ENCODE data around the gene GSTM2. TPM values are rescaled to one million over a fixed set of nuclear protein-coding genes. Genes with fewer than 3 reads are reported as not detected.

The GSTM2 gene
- total and polyA plus RNA-seq, 2 donors (not counting 1 experiment from before 2014, with no cell fraction given): 42.9 to 94.4 TPM

GRCh38 chr1:109717729-109718128 lies 49.9 kb downstream of the GSTM2 start:
- ATAC-seq (ENCODE audit: low read depth) (no peak), DNase-seq (no peak)
- Histone ChIP-seq H3K9ac (ENCODE audit: low read length) (no peak overlapping the region), H3K27me3 (replicated peaks in 1 of 4; ENCODE audit: control extremely low read depth in 1 of 4, control insufficient read depth in 3 of 4, insufficient read depth in 4 of 4, low read length in 3 of 4) (peaks cover 0 to 3% (median 0%) of the 10 kb centered on the region in 4 experiments), H3K27ac (ENCODE audit: low read length in 2 of 2) (no peak overlapping the region), H3K4me2 (replicated peaks; ENCODE audit: low read depth, low read length, poor library complexity, severe bottlenecking) (no peak overlapping the region), H3K4me3 (ENCODE audit: control extremely low read depth in 1 of 5, extremely low read depth in 1 of 5, insufficient read depth in 1 of 5, low read depth in 2 of 5, low read length in 4 of 5) (no peak overlapping the region), H3K9me3 (ENCODE audit: control extremely low read depth in 1 of 3, control insufficient read depth in 2 of 3, insufficient read depth in 1 of 3, low read length in 2 of 3) (no peaks in the 10 kb centered on the region), H2AFZ (ENCODE audit: insufficient read depth, low read depth, low read length, poor library complexity, severe bottlenecking) (no peak overlapping the region), H3K36me3 (replicated peaks in 1 of 2; ENCODE audit: control extremely low read depth in 1 of 2, control insufficient read depth in 1 of 2, extremely low read depth in 1 of 2, insufficient read depth in 2 of 2, low read length in 1 of 2) (no peaks in the 10 kb centered on the region), H3K79me2 (ENCODE audit: control insufficient read depth, insufficient read depth, low read length) (no peaks in the 10 kb centered on the region), H3K4me1 (ENCODE audit: control insufficient read depth in 2 of 2, insufficient read depth in 2 of 2, low read length in 2 of 2) (no peaks in the 10 kb centered on the region), H4K20me1 (ENCODE audit: control insufficient read depth, insufficient read depth, low read length, poor library complexity, severe bottlenecking) (no peaks in the 10 kb centered on the region)
- no peak overlapping the region for H3K27ac Mint-ChIP-seq
- CTCF ChIA-PET: interaction anchor here (0.9 kb wide), 1 partner anchor 267 kb away, joined by 3 read pairs; the partner anchor contains the start of gene AHCYL1
- intact Hi-C loops (cut with micrococcal nuclease): no loop called here
- no peak overlapping the region for H3K4me3 Mint-ChIP-seq
- TF ChIP-seq CTCF (IDR thresholded peaks at IDR 0.05) (no peak), EZH2 (IDR thresholded peaks at IDR 0.05; ENCODE audit: borderline replicate concordance, insufficient read depth, low read depth, low read length, poor library complexity, severe bottlenecking) (no peak)
- POLR2A ChIA-PET: no interaction called here
- H3K9me3 Mint-ChIP-seq (ENCODE audit: insufficient read depth): no peaks in the 10 kb centered on the region
- no peaks in the 10 kb centered on the region for H3K4me1 Mint-ChIP-seq
- H3K27me3 Mint-ChIP-seq: peaks cover 20% of the 10 kb centered on the region
- WGBS (ENCODE audit: insufficient coverage): 93% methylated on average over 5 of the region's 5 CpGs

- Histone ChIP-seq H3K36me3 (replicated peaks in 1 of 2; ENCODE audit: control extremely low read depth in 1 of 2, control insufficient read depth in 1 of 2, extremely low read depth in 1 of 2, insufficient read depth in 2 of 2, low read length in 1 of 2) (no peaks in the 10 kb centered on the region), H3K9ac (ENCODE audit: low read length) (no peak overlapping the region), H2AFZ (ENCODE audit: insufficient read depth, low read depth, low read length, poor library complexity, severe bottlenecking) (no peak overlapping the region), H3K4me3 (ENCODE audit: control extremely low read depth in 1 of 5, extremely low read depth in 1 of 5, insufficient read depth in 1 of 5, low read depth in 2 of 5, low read length in 4 of 5) (no peak overlapping the region), H3K9me3 (ENCODE audit: control extremely low read depth in 1 of 3, control insufficient read depth in 2 of 3, insufficient read depth in 1 of 3, low read length in 2 of 3) (no peaks in the 10 kb centered on the region), H4K20me1 (ENCODE audit: control insufficient read depth, insufficient read depth, low read length, poor library complexity, severe bottlenecking) (no peaks in the 10 kb centered on the region), H3K4me2 (replicated peaks; ENCODE audit: low read depth, low read length, poor library complexity, severe bottlenecking) (no peak overlapping the region), H3K4me1 (ENCODE audit: control insufficient read depth in 2 of 2, insufficient read depth in 2 of 2, low read length in 2 of 2) (no peaks in the 10 kb centered on the region), H3K79me2 (ENCODE audit: control insufficient read depth, insufficient read depth, low read length) (no peaks in the 10 kb centered on the region), H3K27ac (ENCODE audit: low read length in 2 of 2) (no peak overlapping the region), H3K27me3 (replicated peaks in 1 of 4; ENCODE audit: control extremely low read depth in 1 of 4, control insufficient read depth in 3 of 4, insufficient read depth in 4 of 4, low read length in 3 of 4) (peaks cover 0 to 3% (median 0%) of the 10 kb centered on the region in 4 experiments)
- no peaks in the 10 kb centered on the region for H3K9me3 Mint-ChIP-seq (ENCODE audit: insufficient read depth)
- POLR2A ChIA-PET: no interaction called here
- no peak for ATAC-seq (ENCODE audit: low read depth)
- WGBS (ENCODE audit: insufficient coverage): 94% methylated on average over 2 of the region's 2 CpGs
- intact Hi-C loops (cut with micrococcal nuclease): no loop called here
- peaks cover 17% of the 10 kb centered on the region for H3K27me3 Mint-ChIP-seq
- H3K27ac Mint-ChIP-seq: no peak overlapping the region
- no peak overlapping the region for H3K4me3 Mint-ChIP-seq
- TF ChIP-seq CTCF (IDR thresholded peaks at IDR 0.05) (no peak), EZH2 (IDR thresholded peaks at IDR 0.05; ENCODE audit: borderline replicate concordance, insufficient read depth, low read depth, low read length, poor library complexity, severe bottlenecking) (no peak)
- no peak for DNase-seq
- H3K4me1 Mint-ChIP-seq: no peaks in the 10 kb centered on the region
- CTCF ChIA-PET: interaction anchor here (0.9 kb wide), 1 partner anchor 266 kb away, joined by 3 read pairs; the partner anchor contains the start of gene AHCYL1
Observed at GRCh38 chr1:109718495-109718894, 50.6 kb downstream of the GSTM2 start.
